Measurements from ENCODE around the gene PUS1. TPM values are rescaled to one million over a fixed set of nuclear protein-coding genes. Genes with fewer than 3 reads are reported as not detected.

PUS1 gene
- total and polyA plus RNA-seq, 2 of the 4 experiments (the other 2 are of a cell fraction): 14.0 to 36.7 TPM

DNA sequence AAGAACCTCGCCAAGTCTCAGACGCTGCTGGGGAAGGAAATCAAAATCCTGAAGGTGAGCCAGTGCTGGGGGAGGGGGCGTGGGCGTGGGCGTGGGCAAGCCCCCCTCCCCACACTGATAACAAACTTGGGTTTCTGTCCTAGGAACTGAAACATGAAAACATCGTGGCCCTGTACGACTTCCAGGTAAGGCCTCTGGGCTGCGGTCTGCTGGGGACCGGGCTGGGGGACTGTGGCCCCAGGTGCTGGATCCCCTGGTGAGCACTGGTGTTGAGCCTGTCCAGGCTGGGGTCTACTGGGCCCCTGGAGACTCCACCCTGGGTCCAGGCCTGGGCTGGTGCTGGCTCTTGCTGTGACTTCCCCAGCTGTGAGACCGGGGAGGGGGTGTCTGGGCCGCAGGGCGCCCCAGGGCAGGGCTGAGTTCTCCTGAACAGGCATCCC lies 33.4 kb upstream of the PUS1 start:
- 6% methylated on average over 5 of the region's 12 CpGs; no CpG with 5 or more reads in 1 of the 2 experiments for WGBS, 2 experiments (ENCODE audit: extremely low coverage in 2 of 2, insufficient read length in 1 of 2)
- Histone ChIP-seq H2BK120ac (ENCODE audit: low read depth, low read length) (no peak overlapping the region), H3K4me1 (ENCODE audit: control insufficient read depth, insufficient read depth, low read length) (peaks cover 10% of the 10 kb centered on the region), H3K9me3 (ENCODE audit: control insufficient read depth, insufficient read depth, low read length) (no peaks in the 10 kb centered on the region), H3K36me3 (ENCODE audit: control insufficient read depth, insufficient read depth, low read length) (peaks cover 18% of the 10 kb centered on the region; the same call in 1 of the 2 replicates), H4K91ac (ENCODE audit: insufficient read depth, low read depth, low read length) (no peak overlapping the region), H3K4me3 (ENCODE audit: insufficient read depth, low read depth, low read length) (peak overlapping the region; percentile 59), H3K4ac (ENCODE audit: low read depth, low read length) (peak overlapping the region; percentile 38), H3K9me1 (ENCODE audit: insufficient read depth, low read length) (peaks cover 9% of the 10 kb centered on the region; the same call in 1 of the 2 replicates), H3K23ac (ENCODE audit: low read depth, low read length) (peak overlapping the region; percentile 65), H3K56ac (ENCODE audit: extremely low read depth, insufficient read depth, low read length) (peak overlapping the region; percentile 28; the same call in 1 of the 2 replicates), H2BK5ac (ENCODE audit: low read depth, low read length, poor library complexity, severe bottlenecking) (peak overlapping the region; percentile 6), H4K20me1 (ENCODE audit: insufficient read depth, low read length) (peaks cover 25% of the 10 kb centered on the region), H2BK15ac (ENCODE audit: low read depth, low read length) (no peak overlapping the region), H4K8ac (ENCODE audit: low read depth in 2 of 2, low read length in 2 of 2) (no peak overlapping the region), H2AK9ac (replicated peaks; ENCODE audit: low read depth, low read length, poor library complexity) (peak overlapping the region; percentile 52), H3K27ac (ENCODE audit: insufficient read depth, low read length) (peak overlapping the region; percentile 27), H3K9ac (ENCODE audit: low read depth, low read length) (peak overlapping the region; percentile 67), H3K14ac (replicated peaks; ENCODE audit: low read depth, low read length) (peak overlapping the region; percentile 62), H3K79me1 (ENCODE audit: low read depth in 1 of 2, low read length in 2 of 2) (peaks cover 7 to 45% of the 10 kb centered on the region in 2 experiments), H2BK20ac (ENCODE audit: low read depth, low read length) (no peak overlapping the region), H3K4me2 (ENCODE audit: low read depth, low read length) (peak overlapping the region; percentile 98), H2AFZ (replicated peaks; ENCODE audit: low read length, poor library complexity) (peak overlapping the region; percentile 88), H3K27me3 (ENCODE audit: control insufficient read depth, insufficient read depth, low read length) (no peaks in the 10 kb centered on the region; the same call in 1 of the 2 replicates), H4K5ac (ENCODE audit: low read depth, low read length) (no peak overlapping the region), H2AK5ac (ENCODE audit: low read depth, low read length) (0 out of 2 replicates have a peak overlapping the region, but pooled peaks have one; percentile 25), H3K18ac (ENCODE audit: low read depth, low read length) (no peak overlapping the region)
- BruUV-seq (replicated peaks): no TSS peak
- TF ChIP-seq RCOR1 (IDR thresholded peaks at IDR 0.05; ENCODE audit: insufficient replicate concordance, low read length): no peak
- TF ChIP-seq MAFK (IDR thresholded peaks at IDR 0.05; ENCODE audit: low read depth, low read length): no peak
- TF ChIP-seq, protein P1, sequence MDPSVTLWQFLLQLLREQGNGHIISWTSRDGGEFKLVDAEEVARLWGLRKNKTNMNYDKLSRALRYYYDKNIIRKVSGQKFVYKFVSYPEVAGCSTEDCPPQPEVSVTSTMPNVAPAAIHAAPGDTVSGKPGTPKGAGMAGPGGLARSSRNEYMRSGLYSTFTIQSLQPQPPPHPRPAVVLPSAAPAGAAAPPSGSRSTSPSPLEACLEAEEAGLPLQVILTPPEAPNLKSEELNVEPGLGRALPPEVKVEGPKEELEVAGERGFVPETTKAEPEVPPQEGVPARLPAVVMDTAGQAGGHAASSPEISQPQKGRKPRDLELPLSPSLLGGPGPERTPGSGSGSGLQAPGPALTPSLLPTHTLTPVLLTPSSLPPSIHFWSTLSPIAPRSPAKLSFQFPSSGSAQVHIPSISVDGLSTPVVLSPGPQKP (IDR thresholded peaks at IDR 0.05; ENCODE audit: borderline replicate concordance, low read depth, low read length): no peak
- TF ChIP-seq SMC3 (IDR thresholded peaks at IDR 0.05; ENCODE audit: low read depth, low read length): no peak
- no peak for TF ChIP-seq MAZ (IDR thresholded peaks at IDR 0.05; ENCODE audit: borderline replicate concordance, low read depth, low read length)
- no peak for TF ChIP-seq BHLHE40 (IDR thresholded peaks at IDR 0.05; ENCODE audit: low read depth, low read length)
- TF ChIP-seq RFX5 (IDR thresholded peaks at IDR 0.05; ENCODE audit: low read depth, low read length): no peak
- TF ChIP-seq, protein P2, sequence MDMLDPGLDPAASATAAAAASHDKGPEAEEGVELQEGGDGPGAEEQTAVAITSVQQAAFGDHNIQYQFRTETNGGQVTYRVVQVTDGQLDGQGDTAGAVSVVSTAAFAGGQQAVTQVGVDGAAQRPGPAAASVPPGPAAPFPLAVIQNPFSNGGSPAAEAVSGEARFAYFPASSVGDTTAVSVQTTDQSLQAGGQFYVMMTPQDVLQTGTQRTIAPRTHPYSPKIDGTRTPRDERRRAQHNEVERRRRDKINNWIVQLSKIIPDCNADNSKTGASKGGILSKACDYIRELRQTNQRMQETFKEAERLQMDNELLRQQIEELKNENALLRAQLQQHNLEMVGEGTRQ (IDR thresholded peaks at IDR 0.05; ENCODE audit: low read depth, low read length): no peak
- no peak for TF ChIP-seq POLR2A (IDR thresholded peaks at IDR 0.05; ENCODE audit: low read depth, low read length)
- TF ChIP-seq MXI1 (IDR thresholded peaks at IDR 0.05; ENCODE audit: borderline replicate concordance, low read depth, low read length): no peak
- no peak for TF ChIP-seq CHD1 (IDR thresholded peaks at IDR 0.05; ENCODE audit: low read depth, low read length)
- TF ChIP-seq FOS (IDR thresholded peaks at IDR 0.05; ENCODE audit: low read depth, low read length): no peak
- TF ChIP-seq NFE2L2 (IDR thresholded peaks at IDR 0.05; ENCODE audit: low read depth, low read length): no peak
- TF ChIP-seq CEBPB (IDR thresholded peaks at IDR 0.05; ENCODE audit: low read depth, low read length): no peak
- TF ChIP-seq, protein P3, sequence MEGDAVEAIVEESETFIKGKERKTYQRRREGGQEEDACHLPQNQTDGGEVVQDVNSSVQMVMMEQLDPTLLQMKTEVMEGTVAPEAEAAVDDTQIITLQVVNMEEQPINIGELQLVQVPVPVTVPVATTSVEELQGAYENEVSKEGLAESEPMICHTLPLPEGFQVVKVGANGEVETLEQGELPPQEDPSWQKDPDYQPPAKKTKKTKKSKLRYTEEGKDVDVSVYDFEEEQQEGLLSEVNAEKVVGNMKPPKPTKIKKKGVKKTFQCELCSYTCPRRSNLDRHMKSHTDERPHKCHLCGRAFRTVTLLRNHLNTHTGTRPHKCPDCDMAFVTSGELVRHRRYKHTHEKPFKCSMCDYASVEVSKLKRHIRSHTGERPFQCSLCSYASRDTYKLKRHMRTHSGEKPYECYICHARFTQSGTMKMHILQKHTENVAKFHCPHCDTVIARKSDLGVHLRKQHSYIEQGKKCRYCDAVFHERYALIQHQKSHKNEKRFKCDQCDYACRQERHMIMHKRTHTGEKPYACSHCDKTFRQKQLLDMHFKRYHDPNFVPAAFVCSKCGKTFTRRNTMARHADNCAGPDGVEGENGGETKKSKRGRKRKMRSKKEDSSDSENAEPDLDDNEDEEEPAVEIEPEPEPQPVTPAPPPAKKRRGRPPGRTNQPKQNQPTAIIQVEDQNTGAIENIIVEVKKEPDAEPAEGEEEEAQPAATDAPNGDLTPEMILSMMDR (conservative IDR thresholded peaks at IDR 0.05; ENCODE audit: low read depth, low read length): no peak
- TF ChIP-seq RAD21 (IDR thresholded peaks at IDR 0.05; ENCODE audit: low read length): no peak
- dilution Hi-C loops (cut with HindIII; ENCODE audit: low sequenced_read_pairs, unreplicated experiment) (no loop called here), in situ Hi-C loops (cut with MboI; ENCODE audit: low sequenced_read_pairs) (no loop called here), intact Hi-C loops (cut with micrococcal nuclease) (loop anchor here (2.0 to 5.0 kb wide), 2 partner anchors 33 to 63 kb away; partner anchors contain the start of gene PUS1)
- ATAC-seq (ENCODE audit: low read depth): no peak
- no peak for DNase-seq
- POLR2A ChIA-PET (ENCODE audit: unreplicated experiment): no interaction called here
- CTCF ChIA-PET: no interaction called here

Measured in IMR-90 (cell line).